H9 (cell line): Measurements from ENCODE around the gene BMPR1A. TPM values are rescaled to one million over a fixed set of nuclear protein-coding genes. Genes with fewer than 3 reads are reported as not detected.

Experiments
- DNase-seq: peaks from one replicate; pipeline ENCODE4 v3.0.0-alpha.2; 2017
- H2AFZ ChIP-seq: one replicate; pipeline ENCODE4 v1.6.1; 2013; ENCODE audit warnings: mild to moderate bottlenecking, low read length, control low read depth, moderate library complexity
- H2AK5ac ChIP-seq: 2 replicates; pipeline ENCODE4 v1.6.1; 2013; ENCODE audit warnings: low read length, control low read depth, mixed read lengths; ENCODE audit not compliant: insufficient read length
- H2BK120ac ChIP-seq: one replicate; pipeline ENCODE4 v1.6.1; 2013; ENCODE audit warnings: low read depth, mild to moderate bottlenecking, low read length, control low read depth, inconsistent platforms; ENCODE audit not compliant: poor library complexity, severe bottlenecking
- H2BK12ac ChIP-seq: 2 replicates; pipeline ENCODE4 v1.6.1; 2013; ENCODE audit warnings: low read length, control low read depth, mixed read lengths, low read depth; ENCODE audit not compliant: insufficient read length
- H2BK15ac ChIP-seq: 2 replicates; pipeline ENCODE4 v1.6.1; 2013; ENCODE audit warnings: low read depth, low read length, control low read depth
- H2BK20ac ChIP-seq: one replicate; pipeline ENCODE4 v1.6.1; 2013; ENCODE audit warnings: low read depth, mild to moderate bottlenecking, low read length, control low read depth, inconsistent platforms; ENCODE audit not compliant: poor library complexity, severe bottlenecking
- H2BK5ac ChIP-seq: 2 replicates; pipeline ENCODE4 v1.6.1; 2013; ENCODE audit warnings: low read length, control low read depth, mixed read lengths; ENCODE audit not compliant: insufficient read length
- H3K14ac ChIP-seq: 2 replicates; pipeline ENCODE4 v1.6.1; 2013; ENCODE audit warnings: low read length, control low read depth; ENCODE audit not compliant: insufficient read depth
- H3K18ac ChIP-seq: 2 replicates; pipeline ENCODE4 v1.6.1; 2013; ENCODE audit warnings: low read depth, mild to moderate bottlenecking, mixed read lengths, low read length, control low read depth; ENCODE audit not compliant: insufficient read length
- H3K23ac ChIP-seq: 2 replicates; pipeline ENCODE4 v1.6.1; 2013; ENCODE audit warnings: low read length, control low read depth, mixed read lengths, low read depth; ENCODE audit not compliant: insufficient read length
- H3K23me2 ChIP-seq: 2 replicates; pipeline ENCODE4 v1.6.1; 2013; ENCODE audit warnings: low read depth, mild to moderate bottlenecking, mixed read lengths, low read length, control low read depth; ENCODE audit not compliant: insufficient read length, poor library complexity, severe bottlenecking
- H3K27ac ChIP-seq: 2 replicates; pipeline ENCODE4 v1.5.1; 2013; ENCODE audit warnings: low read length, control low read depth, mixed read lengths, low read depth; ENCODE audit not compliant: insufficient read length
- H3K27me3 ChIP-seq: 2 replicates; pipeline ENCODE4 v1.6.1; 2013; ENCODE audit warnings: low read length, control low read depth, inconsistent platforms; ENCODE audit not compliant: insufficient read depth
- H3K4ac ChIP-seq: 2 replicates; pipeline ENCODE4 v1.6.1; 2013; ENCODE audit warnings: low read depth, mild to moderate bottlenecking, control low read depth, inconsistent platforms, low read length, moderate library complexity
- H3K4me1 ChIP-seq: 2 replicates; pipeline ENCODE4 v1.6.1; 2013; ENCODE audit warnings: low read length, control low read depth, inconsistent platforms; ENCODE audit not compliant: insufficient read depth
- H3K4me2 ChIP-seq: 2 replicates; pipeline ENCODE4 v1.6.1; 2013; ENCODE audit warnings: low read length, control low read depth, mixed read lengths; ENCODE audit not compliant: insufficient read length, insufficient read depth
- H3K56ac ChIP-seq: 2 replicates; pipeline ENCODE4 v1.6.1; 2013; ENCODE audit warnings: low read depth, mild to moderate bottlenecking, mixed read lengths, low read length, control low read depth; ENCODE audit not compliant: insufficient read length
- H3K79me1 ChIP-seq: 2 replicates; pipeline ENCODE4 v1.6.1; 2013; ENCODE audit warnings: low read depth, mild to moderate bottlenecking, moderate library complexity, low read length, control low read depth, inconsistent platforms; ENCODE audit not compliant: insufficient read depth, poor library complexity, severe bottlenecking
- H3K79me2 ChIP-seq: 2 replicates; pipeline ENCODE4 v1.6.1; 2013; ENCODE audit warnings: low read length, control low read depth, inconsistent platforms; ENCODE audit not compliant: insufficient read depth
- H3K9ac ChIP-seq: 2 replicates; pipeline ENCODE4 v1.6.1; 2013; ENCODE audit warnings: low read length, control low read depth, mixed read lengths; ENCODE audit not compliant: insufficient read length; ENCODE audit errors: extremely low read depth
- H3K9me3 ChIP-seq: one replicate; pipeline ENCODE4 v1.6.1; 2013; ENCODE audit warnings: low read depth, low read length, inconsistent platforms; ENCODE audit not compliant: control insufficient read depth
- H3T11ph ChIP-seq: one replicate; pipeline ENCODE4 v1.6.1; 2013; ENCODE audit warnings: mild to moderate bottlenecking, low read length, control low read depth, inconsistent platforms
- H4K20me1 ChIP-seq: one replicate; pipeline ENCODE4 v1.6.1; 2013; ENCODE audit not compliant: control insufficient read depth, insufficient read length, insufficient read depth
- H4K5ac ChIP-seq: 2 replicates; pipeline ENCODE4 v1.6.1; 2013; ENCODE audit warnings: low read depth, mild to moderate bottlenecking, mixed read lengths, low read length, control low read depth; ENCODE audit not compliant: insufficient read length
- H4K8ac ChIP-seq: replicated peaks from 2 replicates; pipeline ENCODE4 v1.6.1; 2013; ENCODE audit warnings: low read length, control low read depth, mixed read lengths, low read depth; ENCODE audit not compliant: insufficient read length
- H4K91ac ChIP-seq: 2 replicates; pipeline ENCODE4 v1.6.1; 2013; ENCODE audit warnings: low read depth, mild to moderate bottlenecking, moderate library complexity, mixed read lengths, low read length, control low read depth; ENCODE audit not compliant: insufficient read length
- H3K27ac Mint-ChIP-seq, 3 experiments: 2 replicates in 2 of 3; 3 replicates in 1 of 3; pipeline ENCODE4 v1.8.0; 2020 to 2021; ENCODE audit warnings: mixed read lengths in 3 of 3, mild to moderate bottlenecking in 1 of 3, moderate library complexity in 1 of 3
- H3K27me3 Mint-ChIP-seq: 2 replicates; pipeline ENCODE4 v1.8.0; 2021; ENCODE audit warnings: low read depth, mild to moderate bottlenecking, moderate library complexity, mixed read lengths
- H3K36me3 Mint-ChIP-seq, 3 experiments: 2 replicates in 2 of 3; 3 replicates in 1 of 3; pipeline ENCODE4 v1.8.0; 2020 to 2021; ENCODE audit warnings: low read depth in 3 of 3, mixed read lengths in 3 of 3; ENCODE audit not compliant: insufficient read depth in 1 of 3
- H3K4me1 Mint-ChIP-seq, 2 experiments: 2 replicates each; pipeline ENCODE4 v1.8.0; 2020; ENCODE audit warnings: mixed read lengths in 2 of 2
- H3K4me3 Mint-ChIP-seq, 2 experiments: 2 replicates in 1 of 2; 3 replicates in 1 of 2; pipeline ENCODE4 v1.8.0; 2020 to 2021; ENCODE audit warnings: mild to moderate bottlenecking in 2 of 2, mixed read lengths in 2 of 2, moderate library complexity in 1 of 2
- H3K9me3 Mint-ChIP-seq, 2 experiments: 2 replicates in 1 of 2; 3 replicates in 1 of 2; pipeline ENCODE4 v1.8.0; 2020; ENCODE audit warnings: mild to moderate bottlenecking in 2 of 2, mixed read lengths in 2 of 2, moderate library complexity in 1 of 2
- CTCF ChIP-seq: fragments of 200-600 bp; sonication (generic); conservative IDR thresholded peaks from 3 replicates; pipeline ENCODE4 v1.8.0; 2021; ENCODE audit warnings: antibody characterized with exemption, mild to moderate bottlenecking
- WGBS: extraction: QIAGEN DNeasy Blood & Tissue Kit; methylation state at CpG from one replicate; pipeline ENCODE4 v1.1.7; 2013; ENCODE audit warnings: missing lambda C conversion rate, low lambda C conversion rate, mixed read lengths; ENCODE audit not compliant: insufficient read length; ENCODE audit errors: extremely low coverage; 5-methylcytosine and 5-hydroxymethylcytosine counted together
- total RNA-seq: library from RNA; stranded (reverse); gene quantifications from 2 replicates; pipeline ENCODE4 v1.2.1, GENCODE V29; 2021

The BMPR1A gene
- total RNA-seq, 1 experiment from 2014 or later, result 138 TPM

- no peak overlapping the region for H3K4ac ChIP-seq
- H2AK5ac ChIP-seq, result no peak overlapping the region
- no peaks in the 10 kb centered on the region for H3K79me2 ChIP-seq
- peak overlapping the region; percentile 41 for H3K27ac ChIP-seq
- no peak overlapping the region for H2BK20ac ChIP-seq
- peaks cover 41 to 47% of the 10 kb centered on the region in 2 experiments for H3K4me1 Mint-ChIP-seq
- H3K27me3 Mint-ChIP-seq, result peaks cover 4% of the 10 kb centered on the region
- H3T11ph ChIP-seq, result no peak overlapping the region
- peaks cover 22 to 32% of the 10 kb centered on the region in 2 experiments for H3K9me3 Mint-ChIP-seq
- H3K36me3 Mint-ChIP-seq, result peaks cover 16 to 29% (median 20%) of the 10 kb centered on the region in 3 experiments
- no peaks in the 10 kb centered on the region for H3K23me2 ChIP-seq
- no peak overlapping the region for H3K23ac ChIP-seq
- H2AFZ ChIP-seq, result no peak overlapping the region
- peak overlapping the region; percentile 21; the same call in 1 of the 2 replicates for H3K14ac ChIP-seq
- H3K18ac ChIP-seq, result peak overlapping the region; percentile 8
- H3K56ac ChIP-seq, result no peak overlapping the region
- H2BK12ac ChIP-seq, result no peak overlapping the region
- peak overlapping the region; percentile 38 to 54; a peak in 4 of 5 replicates for H3K4me3 Mint-ChIP-seq
- peaks cover 15% of the 10 kb centered on the region; the same call in 1 of the 2 replicates for H3K4me1 ChIP-seq
- DNase-seq, result peak; percentile 97
- H3K4me2 ChIP-seq, result peak overlapping the region; percentile 10
- no peak overlapping the region for H4K5ac ChIP-seq
- no peak overlapping the region for H4K8ac ChIP-seq
- no CpG with 5 or more reads among the region's 15 CpGs for WGBS
- H4K20me1 ChIP-seq, result no peaks in the 10 kb centered on the region
- H2BK120ac ChIP-seq, result no peak overlapping the region
- peak overlapping the region; percentile 90 to 97 (median 93) for H3K27ac Mint-ChIP-seq
- no peak overlapping the region for H2BK15ac ChIP-seq
- H3K9me3 ChIP-seq, result peaks cover 6% of the 10 kb centered on the region
- no peak overlapping the region for H3K9ac ChIP-seq
- H3K79me1 ChIP-seq, result no peaks in the 10 kb centered on the region
- no peak overlapping the region for H2BK5ac ChIP-seq
- no peak for TF ChIP-seq CTCF
- no peaks in the 10 kb centered on the region for H3K27me3 ChIP-seq
- no peak overlapping the region for H4K91ac ChIP-seq
Measured at GRCh38 chr10:86953747-86954680, 197.6 kb downstream of the BMPR1A start.
